Pericardium fibroblast (primary cell): ENCODE results near the gene NCAM1. TPM values are rescaled to one million over a fixed set of nuclear protein-coding genes. Genes with fewer than 3 reads are reported as not detected.

Source experiments
- total RNA-seq: library from RNA; depleted of rRNA; stranded (reverse); fragments of >200 nt; gene quantifications from 2 replicates; pipeline ENCODE4 v1.2.3, GENCODE V29; 2015

NCAM1 gene
- total RNA-seq: 2.6 and 17.3 TPM in 2 replicates

DNA sequence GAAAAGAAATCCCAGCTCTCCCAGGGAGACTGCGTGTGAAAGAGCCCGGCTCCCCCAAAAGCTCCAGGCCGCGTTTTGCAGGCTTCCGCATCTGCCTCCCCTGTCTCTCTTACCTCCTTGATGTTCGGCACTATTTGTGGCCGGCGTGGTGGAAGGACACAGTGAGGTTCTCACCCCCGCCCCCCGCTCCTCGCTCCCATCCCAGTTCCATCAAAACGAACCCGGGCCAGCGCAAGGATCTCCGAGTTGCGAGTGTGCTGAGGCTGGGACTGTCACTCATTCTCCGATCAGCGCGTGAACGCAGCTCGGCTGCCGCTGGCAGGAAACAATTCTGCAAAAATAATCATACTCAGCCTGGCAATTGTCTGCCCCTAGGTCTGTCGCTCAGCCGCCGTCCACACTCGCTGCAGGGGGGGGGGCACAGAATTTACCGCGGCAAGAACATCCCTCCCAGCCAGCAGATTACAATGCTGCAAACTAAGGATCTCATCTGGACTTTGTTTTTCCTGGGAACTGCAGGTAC is at the start of gene NCAM1:
TSS of gene NCAM1 (plus strand) at position 275 of the 523 bp plus-strand sequence.

DNA sequence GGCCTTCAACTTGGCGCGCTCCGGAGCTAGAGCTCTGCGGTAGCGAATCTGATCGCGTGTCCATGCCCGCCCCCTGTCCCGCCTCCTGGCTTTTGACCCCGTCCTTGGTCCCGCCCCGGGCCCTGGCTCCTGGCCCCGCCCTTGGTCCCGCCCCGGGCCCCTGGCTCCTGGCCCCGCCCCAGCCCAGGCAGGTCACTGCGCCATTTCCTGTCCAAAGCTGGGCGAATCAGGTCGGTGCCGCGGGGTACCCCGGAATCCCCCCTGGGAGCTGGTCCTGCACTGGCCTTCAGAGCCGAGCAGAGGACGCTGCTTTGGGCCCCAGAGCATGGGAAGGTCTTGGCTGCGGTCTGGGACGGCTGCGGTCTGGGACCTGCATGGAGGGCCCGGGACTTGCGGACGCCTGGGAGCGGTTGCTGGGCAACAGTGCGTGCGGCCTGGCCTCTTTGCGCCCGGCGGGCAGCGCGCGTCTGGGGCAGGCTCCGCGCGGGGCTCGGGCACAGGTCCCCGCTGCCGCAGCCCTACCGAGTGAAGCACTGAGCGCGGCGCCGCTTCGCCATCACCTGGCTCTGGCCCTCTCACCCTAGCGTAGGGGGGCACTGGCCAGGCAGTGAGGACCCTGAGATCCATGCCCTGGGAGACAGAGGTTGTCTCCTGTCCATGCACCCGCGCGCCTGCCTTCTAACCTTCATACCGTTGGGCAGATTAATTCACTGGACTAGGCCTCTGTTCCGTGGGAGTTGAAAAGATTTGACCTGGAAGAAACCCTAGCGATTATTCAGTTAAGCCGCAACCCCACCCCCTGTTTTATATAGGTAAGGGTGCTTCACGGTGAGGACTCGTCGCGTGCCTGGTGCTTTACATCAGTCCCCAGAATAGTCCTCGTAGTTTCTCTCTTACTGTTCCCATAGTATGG is 353.4 kb downstream of the NCAM1 start, which contains the start of gene TTC12:
TSS of gene TTC12 (plus strand) at position 195 of the 913 bp plus-strand sequence. CDS start 1,675 bp downstream, outside the sequence.

